Measurements from ENCODE around the gene BTK. TPM values are rescaled to one million over a fixed set of nuclear protein-coding genes. Genes with fewer than 3 reads are reported as not detected.
"Not testable (repeated sequence)": the region's sequence is repeated elsewhere in the genome, so short reads cannot be mapped to it uniquely, and the experiment has no call there.

Gene BTK
- total RNA-seq, 2 experiments from 2014 or later = 1.3 to 1.6 TPM

DNA sequence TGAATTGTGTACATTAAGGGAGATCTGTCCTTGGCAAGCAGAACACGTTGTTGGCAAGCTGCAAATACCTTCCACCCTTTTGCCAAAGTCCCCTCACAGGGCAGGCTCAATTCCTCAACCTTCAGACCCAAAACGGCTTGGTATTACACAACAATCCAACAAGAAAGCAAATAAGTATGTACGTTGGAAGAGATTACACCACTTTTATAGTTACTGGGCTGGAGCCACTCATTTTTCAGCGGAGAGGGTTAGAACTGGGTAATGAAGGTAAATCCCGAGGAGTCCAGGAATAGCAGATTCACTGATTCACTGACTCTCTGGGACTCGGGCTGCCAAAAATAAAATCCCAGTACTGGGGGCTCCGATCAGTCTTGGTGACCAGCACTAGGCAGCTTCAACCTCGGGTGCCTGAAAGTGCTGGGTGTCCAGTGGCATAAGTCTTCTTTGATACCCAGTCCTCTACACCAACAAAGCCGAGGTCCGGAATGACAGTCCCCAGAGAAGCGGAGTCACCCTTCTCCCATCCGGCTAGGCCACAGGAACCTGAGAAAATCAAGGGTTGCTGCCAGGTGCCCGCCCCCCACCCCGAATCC, 38.0 kb downstream of the BTK start:
- TF ChIP-seq, protein P1, sequence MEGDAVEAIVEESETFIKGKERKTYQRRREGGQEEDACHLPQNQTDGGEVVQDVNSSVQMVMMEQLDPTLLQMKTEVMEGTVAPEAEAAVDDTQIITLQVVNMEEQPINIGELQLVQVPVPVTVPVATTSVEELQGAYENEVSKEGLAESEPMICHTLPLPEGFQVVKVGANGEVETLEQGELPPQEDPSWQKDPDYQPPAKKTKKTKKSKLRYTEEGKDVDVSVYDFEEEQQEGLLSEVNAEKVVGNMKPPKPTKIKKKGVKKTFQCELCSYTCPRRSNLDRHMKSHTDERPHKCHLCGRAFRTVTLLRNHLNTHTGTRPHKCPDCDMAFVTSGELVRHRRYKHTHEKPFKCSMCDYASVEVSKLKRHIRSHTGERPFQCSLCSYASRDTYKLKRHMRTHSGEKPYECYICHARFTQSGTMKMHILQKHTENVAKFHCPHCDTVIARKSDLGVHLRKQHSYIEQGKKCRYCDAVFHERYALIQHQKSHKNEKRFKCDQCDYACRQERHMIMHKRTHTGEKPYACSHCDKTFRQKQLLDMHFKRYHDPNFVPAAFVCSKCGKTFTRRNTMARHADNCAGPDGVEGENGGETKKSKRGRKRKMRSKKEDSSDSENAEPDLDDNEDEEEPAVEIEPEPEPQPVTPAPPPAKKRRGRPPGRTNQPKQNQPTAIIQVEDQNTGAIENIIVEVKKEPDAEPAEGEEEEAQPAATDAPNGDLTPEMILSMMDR (IDR thresholded peaks at IDR 0.05) = no peak
- H3K27ac Mint-ChIP-seq = peak overlapping the region; percentile 95
- H3K27me3 Mint-ChIP-seq = no peaks in the 10 kb centered on the region
- intact Hi-C loops (cut with micrococcal nuclease) = loop anchor here (10.0 kb wide), 1 partner anchor 47 kb away; the partner anchor contains the start of gene RPL36A
- peaks cover 13% of the 10 kb centered on the region for H3K4me1 Mint-ChIP-seq (ENCODE audit: low read depth)
- no peaks in the 10 kb centered on the region for H3K9me3 Mint-ChIP-seq
- DNase-seq = no peak
- H3K36me3 Mint-ChIP-seq (ENCODE audit: low read depth) = peaks cover 21% of the 10 kb centered on the region
- no peak for ATAC-seq
- H3K4me3 Mint-ChIP-seq = peak overlapping the region; percentile 86
- ChIA-PET CTCF (interaction anchor here (2.5 kb wide), 1 partner anchor 42 kb away, joined by 15 read pairs; the partner anchor contains the start of gene RPL36A), POLR2A (interaction anchor here (1.2 to 4.7 kb wide), 2 partner anchors 43 to 46 kb away, joined by 3 to 32 read pairs; partner anchors contain the start of gene RPL36A)

DNA sequence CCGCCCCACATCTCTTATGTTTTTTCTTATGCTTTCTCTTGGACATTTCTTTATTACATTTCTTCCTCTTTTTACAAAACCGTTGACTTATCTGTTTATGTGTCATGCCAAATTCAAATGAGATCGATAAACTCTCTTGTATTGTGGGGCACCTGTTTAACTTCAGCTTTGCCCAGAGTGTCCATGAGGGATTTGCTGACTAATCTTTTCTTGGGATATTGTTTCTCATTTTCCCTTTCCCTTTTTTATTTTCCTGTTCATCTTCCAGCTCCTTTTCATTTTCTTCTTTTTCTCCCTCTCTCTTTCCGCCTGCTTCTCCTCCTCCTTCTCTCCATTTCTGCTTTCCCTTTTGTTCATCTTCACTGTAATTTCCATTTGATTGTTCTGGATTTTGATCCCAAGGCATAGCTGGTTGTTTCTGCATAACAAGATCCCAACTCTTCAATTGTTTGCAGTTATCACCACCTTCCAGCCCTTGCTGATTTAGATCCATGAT, 48.2 kb downstream of the BTK start:
- H3K4me3 Mint-ChIP-seq = no peak overlapping the region
- H3K27ac Mint-ChIP-seq = no peak overlapping the region
- no peaks in the 10 kb centered on the region for H3K27me3 Mint-ChIP-seq
- DNase-seq = no peak
- ChIA-PET CTCF (no interaction called here), POLR2A (interaction anchor here (0.6 kb wide), 1 partner anchor 497 kb away, joined by 3 read pairs; no protein-coding TSS in a partner anchor)
- intact Hi-C loops (cut with micrococcal nuclease) = no loop called here
- ATAC-seq = no peak
- TF ChIP-seq, protein P1 (IDR thresholded peaks at IDR 0.05) = no peak
- H3K9me3 Mint-ChIP-seq = peaks cover 5% of the 10 kb centered on the region
- H3K36me3 Mint-ChIP-seq (ENCODE audit: low read depth) = no peaks in the 10 kb centered on the region
- H3K4me1 Mint-ChIP-seq (ENCODE audit: low read depth) = peaks cover 19% of the 10 kb centered on the region

DNA sequence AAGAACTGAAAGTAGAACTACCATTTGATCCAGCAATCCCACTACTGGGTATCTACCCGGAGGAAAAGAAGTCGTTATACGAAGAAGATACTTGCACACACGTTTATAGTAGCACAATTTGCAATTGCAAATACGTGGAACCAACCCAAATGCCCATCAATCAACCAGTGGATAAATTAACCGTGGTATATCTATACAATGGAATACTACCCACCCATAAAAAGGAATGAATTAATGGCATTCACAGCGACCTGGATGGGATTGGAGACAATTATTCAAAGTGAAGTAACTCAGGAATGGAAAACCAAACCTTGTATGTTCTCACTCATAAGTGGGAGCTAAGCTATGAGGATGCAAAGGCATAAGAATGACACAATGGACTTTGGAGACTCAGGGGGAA, 51.7 kb downstream of the BTK start:
- H3K27ac Mint-ChIP-seq; intact Hi-C loops (cut with micrococcal nuclease); CTCF ChIA-PET; POLR2A ChIA-PET; H3K36me3 Mint-ChIP-seq (ENCODE audit: low read depth); H3K9me3 Mint-ChIP-seq; ATAC-seq; DNase-seq; H3K4me3 Mint-ChIP-seq; H3K27me3 Mint-ChIP-seq: not testable (repeated sequence)
- H3K4me1 Mint-ChIP-seq (ENCODE audit: low read depth) = peaks cover 17% of the 10 kb centered on the region

DNA sequence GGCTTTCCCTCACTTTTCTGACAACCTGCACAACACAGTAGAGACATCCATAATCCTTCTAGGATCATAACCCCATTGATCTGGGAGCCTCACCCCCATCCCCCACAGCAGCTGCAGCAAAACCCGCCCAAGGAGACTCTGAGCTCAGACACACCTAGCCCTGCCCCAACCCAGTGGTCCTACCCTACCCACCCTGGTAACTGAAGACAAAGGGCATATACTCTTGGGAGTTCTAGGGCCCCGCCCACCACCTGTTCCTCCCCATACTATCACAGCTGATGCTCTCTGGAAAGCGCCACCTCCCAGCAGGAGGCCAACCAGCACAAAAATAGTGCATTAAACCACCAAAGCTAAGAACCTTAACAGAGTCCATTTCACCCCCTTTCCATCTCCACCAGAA, 59.4 kb downstream of the BTK start:
- CTCF ChIA-PET; H3K4me1 Mint-ChIP-seq (ENCODE audit: low read depth); H3K9me3 Mint-ChIP-seq; POLR2A ChIA-PET; intact Hi-C loops (cut with micrococcal nuclease); H3K27ac Mint-ChIP-seq; DNase-seq; ATAC-seq; H3K36me3 Mint-ChIP-seq (ENCODE audit: low read depth); H3K4me3 Mint-ChIP-seq; H3K27me3 Mint-ChIP-seq: not testable (repeated sequence)

DNA sequence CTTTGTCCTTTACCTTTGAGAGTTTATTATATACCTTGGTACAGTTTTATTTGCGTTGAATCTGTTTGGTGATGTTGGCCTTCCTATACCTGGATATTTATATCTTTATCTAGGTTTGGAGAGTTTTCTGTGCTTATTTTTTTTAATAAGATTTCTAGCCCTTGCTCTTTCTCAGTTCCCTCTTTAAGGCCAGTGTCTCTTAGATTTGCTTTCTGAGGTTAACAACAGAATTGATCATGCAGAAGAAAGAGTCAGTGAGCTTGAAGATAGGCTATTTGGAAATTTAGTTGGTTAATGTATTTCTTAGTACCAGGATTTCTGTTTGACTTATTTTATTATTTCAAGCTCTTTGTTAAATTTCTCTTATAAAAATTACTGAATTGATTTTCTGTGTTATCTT, 82.2 kb downstream of the BTK start:
- CTCF ChIA-PET = no interaction called here
- intact Hi-C loops (cut with micrococcal nuclease) = no loop called here

More for the DNA sequence above, 82.2 kb downstream of the BTK start:
- H3K4me3 Mint-ChIP-seq = no peak overlapping the region
- TF ChIP-seq, protein P1 (IDR thresholded peaks at IDR 0.05) = no peak
- H3K27me3 Mint-ChIP-seq = no peaks in the 10 kb centered on the region
- H3K9me3 Mint-ChIP-seq = no peaks in the 10 kb centered on the region
- DNase-seq (no peak), ATAC-seq (no peak)
- POLR2A ChIA-PET = no interaction called here
- no peaks in the 10 kb centered on the region for H3K36me3 Mint-ChIP-seq (ENCODE audit: low read depth)
- no peaks in the 10 kb centered on the region for H3K4me1 Mint-ChIP-seq (ENCODE audit: low read depth)
- no peak overlapping the region for H3K27ac Mint-ChIP-seq

Other genes starting within 250 kb of the BTK start
- under 1 TPM; 0.38 to 0.54 TPM for gene DRP2, start 166.4 kb downstream of the BTK start, total RNA-seq
- not detected for gene TAF7L, start 94.9 kb downstream of the BTK start, total RNA-seq
- gene TIMM8A, start 37.4 kb downstream of the BTK start, total RNA-seq = 10 to 100 TPM; 23.2 to 26.3 TPM
- gene RPL36A, start 4.8 kb upstream of the BTK start, total RNA-seq = 100 to 1,000 TPM; 264 to 302 TPM
- gene GLA, start 21.7 kb upstream of the BTK start, total RNA-seq = 10 to 100 TPM; 38.8 to 44.6 TPM
- 10 to 100 TPM; 18.3 to 18.5 TPM for gene HNRNPH2, start 22.0 kb upstream of the BTK start, total RNA-seq
- 1 to 10 TPM; 4.8 to 5.8 TPM for gene ARMCX4, start 99.3 kb upstream of the BTK start, total RNA-seq
- gene ARMCX1, start 164.4 kb upstream of the BTK start, total RNA-seq = 1 to 10 TPM; 3.9 to 4.7 TPM
- 10 to 100 TPM; 41.7 to 41.8 TPM for gene ARMCX6, start 231.8 kb upstream of the BTK start, total RNA-seq
- 10 to 100 TPM; 26.5 to 28.3 TPM for gene ARMCX3, start 237.0 kb upstream of the BTK start, total RNA-seq